K562 (cell line): ENCODE results near the gene OCA2. TPM values are rescaled to one million over a fixed set of nuclear protein-coding genes. Genes with fewer than 3 reads are reported as not detected.

Source experiments
- ATAC-seq: fragments of 200-7000 bp; cut with Tn5 transposase; 3 replicates; pipeline ENCODE4 v1.9.1; 2020; ENCODE audit warnings: moderate library complexity
- BruUV-seq: library from RNA; stranded (reverse); fragments of 400-500 nt; replicated peaks from 2 replicates; lab custom pipeline; 2021; lab: Mats Ljungman, UMichigan
- CTCF ChIA-PET: fragments of 300-600 bp; formaldehyde crosslinking; extraction: SDS; loops from one replicate; lab custom pipeline; 2021; ENCODE audit warnings: low intra/inter-chr PET ratio; lab: Yijun Ruan, JAX
- POLR2A ChIA-PET: fragments of 300-600, 350-650 bp; sonication (Branson Sonifier 250); formaldehyde crosslinking; extraction: SDS; loops from one replicate; lab custom pipeline; 2021; ENCODE audit warnings: antibody characterized with exemption, inconsistent platforms; lab: Yijun Ruan, JAX
- DNase-seq, 4 experiments: peaks; one replicate each; pipeline versions ENCODE4 v3.0.0 to v3.0.0-alpha.2; 2011 to 2018; ENCODE audit warnings: low spot score in 3 of 4, mixed read lengths in 3 of 4; ENCODE audit errors: extremely low read depth in 1 of 4
- FAIRE-seq: peaks from 2 replicates; lab custom pipeline; 2011; peaks lifted over from hg19 to GRCh38; lab: Jason Lieb, UNC
- H2AFZ ChIP-seq: 2 replicates; pipeline ENCODE4 v1.6.0; 2011; ENCODE audit warnings: low read depth, low read length, control low read depth, inconsistent platforms
- H3K27ac ChIP-seq: fragments of 200-600 bp; 3 replicates; pipeline ENCODE4 v1.8.0; 2011; ENCODE audit warnings: low read depth, mild to moderate bottlenecking, control low read depth, inconsistent platforms, low read length, moderate library complexity, mixed read lengths; ENCODE audit errors: extremely low read depth
- H3K27me3 ChIP-seq, 2 experiments: fragments of 300-600 bp in 1 of 2; 2 replicates in 1 of 2; 3 replicates in 1 of 2; pipeline versions ENCODE4 v1.6.0 to v1.8.0; 2011; ENCODE audit warnings: inconsistent platforms in 2 of 2, low read length in 2 of 2, mild to moderate bottlenecking in 1 of 2, mixed read lengths in 1 of 2, moderate library complexity in 1 of 2; ENCODE audit not compliant: control insufficient read depth in 2 of 2, insufficient read depth in 2 of 2
- H3K36me3 ChIP-seq: fragments of 300-600 bp; 3 replicates; pipeline ENCODE4 v1.8.0; 2011; ENCODE audit warnings: mild to moderate bottlenecking, low read length, inconsistent platforms; ENCODE audit not compliant: control insufficient read depth, insufficient read depth
- H3K4me1 ChIP-seq, 2 experiments: fragments of 200-600 bp in 1 of 2; replicated peaks in 1 of 2; 2 replicates in 1 of 2; 3 replicates in 1 of 2; pipeline versions ENCODE4 v1.5.1 to v1.8.0; 2011; ENCODE audit warnings: inconsistent platforms in 2 of 2, low read length in 2 of 2, mild to moderate bottlenecking in 1 of 2, mixed read lengths in 1 of 2, moderate library complexity in 1 of 2; ENCODE audit not compliant: control insufficient read depth in 2 of 2, insufficient read depth in 2 of 2
- H3K4me2 ChIP-seq: 2 replicates; pipeline ENCODE4 v1.6.1; 2011; ENCODE audit warnings: low read length, control low read depth, inconsistent platforms, mixed read lengths; ENCODE audit not compliant: insufficient read depth
- H3K4me3 ChIP-seq: fragments of 200-600 bp; sonication (generic), shearing (Covaris generic); 2 replicates; pipeline ENCODE4 v1.5.1; 2016; ENCODE audit warnings: control low read depth, inconsistent platforms
- H3K79me2 ChIP-seq: fragments of 200-600 bp; 3 replicates; pipeline ENCODE4 v1.8.0; 2011; ENCODE audit warnings: low read length, inconsistent platforms; ENCODE audit not compliant: control insufficient read depth, insufficient read depth
- H3K9ac ChIP-seq, 2 experiments: 2 replicates each; pipeline versions ENCODE4 v1.6.0 to v1.6.1; 2011; ENCODE audit warnings: low read depth in 2 of 2, low read length in 2 of 2, control low read depth in 1 of 2, inconsistent platforms in 1 of 2, mild to moderate bottlenecking in 1 of 2, mixed read lengths in 1 of 2; ENCODE audit not compliant: insufficient read depth in 1 of 2
- H3K9me1 ChIP-seq: one replicate; pipeline ENCODE4 v1.6.0; 2011; ENCODE audit warnings: inconsistent platforms, mild to moderate bottlenecking, low read length, moderate library complexity; ENCODE audit not compliant: control insufficient read depth, insufficient read depth
- H3K9me3 ChIP-seq: replicated peaks from 2 replicates; pipeline ENCODE4 v1.5.1; 2011; ENCODE audit warnings: low read depth, low read length, inconsistent platforms; ENCODE audit not compliant: control insufficient read depth, insufficient read depth
- H4K20me1 ChIP-seq: replicated peaks from 2 replicates; pipeline ENCODE4 v1.6.1; 2011; ENCODE audit warnings: low read length, inconsistent platforms, mixed read lengths; ENCODE audit not compliant: control insufficient read depth, insufficient read depth
- C11orf30 ChIP-seq: fragments of 450-650 bp; IDR thresholded peaks from 2 replicates; pipeline ENCODE4 v1.6.1; 2016; ENCODE audit warnings: low read depth, mild to moderate bottlenecking
- E2F1 ChIP-seq: sonication (generic); formaldehyde crosslinking; IDR thresholded peaks from 2 replicates; pipeline ENCODE4 v1.8.1; 2023; ENCODE audit warnings: mild to moderate bottlenecking, missing genetic modification reagents, moderate library complexity
- HDGF ChIP-seq: fragments of 450-650 bp; IDR thresholded peaks from 2 replicates; pipeline ENCODE4 v1.6.1; 2016
- KDM4B ChIP-seq, 2 experiments: fragments of 450-650 bp in 1 of 2; sonication (generic) in 1 of 2; IDR thresholded peaks; 2 replicates each; pipeline ENCODE4 v1.6.1; 2016 to 2017; ENCODE audit warnings: borderline replicate concordance in 2 of 2, antibody characterized with exemption in 1 of 2, low read depth in 1 of 2, mild to moderate bottlenecking in 1 of 2
- MAFK ChIP-seq: IDR thresholded peaks from 2 replicates; pipeline ENCODE4 v1.6.1; 2011; ENCODE audit warnings: low read length, improper control_type of control experiment
- MTA2 ChIP-seq: fragments of 450-650 bp; IDR thresholded peaks from 2 replicates; pipeline ENCODE4 v1.6.1; 2016; ENCODE audit warnings: low read depth
- NCOA4 ChIP-seq: fragments of 450-650 bp; IDR thresholded peaks from 2 replicates; pipeline ENCODE4 v1.6.1; 2018; ENCODE audit warnings: mild to moderate bottlenecking; ENCODE audit not compliant: partially characterized antibody
- POLR3G ChIP-seq: IDR thresholded peaks from 2 replicates; pipeline ENCODE4 v1.6.1; 2011; ENCODE audit not compliant: insufficient read length, insufficient replicate concordance; ENCODE audit errors: extremely low read depth
- RBM17 ChIP-seq: fragments of 200-400 bp; formaldehyde crosslinking; IDR thresholded peaks from 2 replicates; pipeline ENCODE4 v1.6.1; 2017; ENCODE audit warnings: low read depth, mild to moderate bottlenecking, low read length, borderline replicate concordance
- RBM39 ChIP-seq: fragments of 200-400 bp; formaldehyde crosslinking; optimal IDR thresholded peaks from 2 replicates; pipeline ENCODE3; 2018; ENCODE audit warnings: low read depth, low read length
- TAF15 ChIP-seq: fragments of 200-400 bp; formaldehyde crosslinking; IDR thresholded peaks from 2 replicates; pipeline ENCODE4 v1.6.1; 2017; ENCODE audit warnings: mild to moderate bottlenecking, low read depth, low read length, moderate library complexity
- TRIM25 ChIP-seq: fragments of 450-650 bp; IDR thresholded peaks from 2 replicates; pipeline ENCODE4 v1.7.0; 2016; ENCODE audit warnings: borderline replicate concordance
- ZFP36 ChIP-seq: fragments of 150-350 bp; IDR thresholded peaks from 2 replicates; pipeline ENCODE4 v1.6.1; 2018; ENCODE audit warnings: low read length, low read depth; ENCODE audit not compliant: partially characterized antibody
- ZNF23 ChIP-seq: fragments of 250-450 bp; sonication (Bioruptor Pico); IDR thresholded peaks from 2 replicates; pipeline ENCODE4 v1.4.0; 2020; ENCODE audit warnings: mild to moderate bottlenecking
- ZNF655 ChIP-seq: fragments of 250-450 bp; sonication (Bioruptor Pico); IDR thresholded peaks from 2 replicates; pipeline ENCODE4 v1.5.0; 2021
- WGBS: fragments of 100-300 bp; shearing (Covaris generic); methylation state at CpG from one replicate; pipeline ENCODE4 v1.1.6; 2016; ENCODE audit warnings: low coverage, mixed read lengths; ENCODE audit not compliant: insufficient coverage; ENCODE audit errors: missing lambda C conversion rate; 5-methylcytosine and 5-hydroxymethylcytosine counted together
- in situ Hi-C: fragments of 300-500 bp; cut with MboI; formaldehyde crosslinking; loops from 4 replicates; pipeline ENCODE4 v1.15.0; 2018; ENCODE audit warnings: inconsistent platforms, mixed read lengths
- intact Hi-C: fragments of 100-400 bp; cut with micrococcal nuclease; formaldehyde crosslinking; loops from 2 replicates; pipeline ENCODE4 v1.14.2; 2022
- polyA plus RNA-seq, 8 experiments: library from polyadenylated mRNA; depleted of rRNA in 4 of 8; stranded (reverse) in 5 of 8; unstranded in 3 of 8; fragments of >200 nt; fragmentation: Nextera tagmentation in 2 of 8; fragmentation: Illumina TruSeq in 1 of 8; extraction: Ambion mirVana in 2 of 8; extraction: Trizol in 1 of 8; gene quantifications; 2 replicates each; pipeline versions ENCODE4 v1.2.1 to v1.2.3, GENCODE V29; 2011 to 2014; ENCODE audit warnings: inconsistent platforms in 1 of 8, missing spikeins in 1 of 8
- total RNA-seq, 7 experiments: library from RNA; depleted of rRNA in 6 of 7; stranded (reverse); fragments of >200 nt in 6 of 7; fragmentation: Illumina TruSeq in 2 of 7; extraction: Trizol in 2 of 7; gene quantifications; 2 replicates each; pipeline versions ENCODE4 v1.2.1 to v1.2.3, GENCODE V29; 2011 to 2021; ENCODE audit warnings: low replicate concordance in 1 of 7

Gene OCA2
- total and polyA plus RNA-seq, 9 of the 15 experiments (the other 6 are each of a cell fraction or from before 2014, with no cell fraction given): 0.07 to 0.59 (median 0.17) TPM; not detected in 1

- no peak for TF ChIP-seq ZNF23 (CRISPR knock-in tag)
- TF ChIP-seq TAF15: no peak
- TF ChIP-seq KDM4B (IDR thresholded peaks at IDR 0.05; ENCODE audit: borderline replicate concordance in 2 of 2, low read depth in 1 of 2): no peak
These were observed 19.7 kb downstream of the OCA2 start (continued) for GRCh38 chr15:28079313-28079969.

- Histone ChIP-seq H3K79me2 (no peaks in the 10 kb centered on the region), H3K4me1 (no peaks in the 10 kb centered on the region), H2AFZ (no peak overlapping the region), H3K9me1 (no peaks in the 10 kb centered on the region), H3K9me3 (no peaks in the 10 kb centered on the region), H3K4me2 (no peak overlapping the region), H3K36me3 (no peaks in the 10 kb centered on the region), H3K27ac (no peak overlapping the region), H3K4me3 (no peak overlapping the region), H4K20me1 (no peaks in the 10 kb centered on the region), H3K27me3 (peaks cover 10 to 29% of the 10 kb centered on the region in 2 experiments; a peak in 4 of 5 replicates), H3K9ac (no peak overlapping the region)
- intact Hi-C loops: no loop called here
- DNase-seq: no peak
- CTCF ChIA-PET: no interaction called here
- in situ Hi-C loops: no loop called here
- POLR2A ChIA-PET: no interaction called here
- no peak for ATAC-seq
- 7% methylated on average over 1 of the region's 1 CpG for WGBS
- BruUV-seq: no TSS peak
- FAIRE-seq: no peak
- TF ChIP-seq NCOA4 (no peak), C11orf30 (no peak), RBM17 (no peak), ZNF655 (no peak), RBM39 (no peak), MAFK (no peak), POLR3G (no peak), TRIM25 (no peak), MTA2 (no peak), E2F1 (CRISPR knock-in tag) (no peak), ZFP36 (no peak), HDGF (no peak)
These were observed 20.9 kb downstream of the OCA2 start for GRCh38 chr15:28078191-28078719.
